ENCODE results near the gene TAS2R14. TPM values are rescaled to one million over a fixed set of nuclear protein-coding genes. Genes with fewer than 3 reads are reported as not detected.

The TAS2R14 gene
- total and polyA plus RNA-seq, 10 donors, result 1.6 to 10.3 (median 4.2) TPM

GRCh38 chr12:10919809-10920208, 19.3 kb downstream of the TAS2R14 start:
- no peak for DNase-seq
- Histone ChIP-seq H3K4me1 (no peaks in the 10 kb centered on the region), H3K27me3 (replicated peaks in 1 of 7) (no peaks in the 10 kb centered on the region), H3K36me3 (no peaks in the 10 kb centered on the region), H3K9me3 (no peaks in the 10 kb centered on the region), H3K27ac (no peak overlapping the region), H3K4me3 (no peak overlapping the region)
- intact Hi-C loops (cut with DNase I; ENCODE audit: low total_unique reads), result no loop called here
- WGBS, 5 donors, result 91 to 100% (median 97%) methylated on average over 1 of the region's 1 CpG
- no peak for TF ChIP-seq POLR2AphosphoS5 (IDR thresholded peaks at IDR 0.05)
- TF ChIP-seq CTCF (IDR thresholded peaks at IDR 0.05 in 8 of 11, conservative IDR thresholded peaks at IDR 0.05 in 3 of 11), result no peak
- TF ChIP-seq POLR2A (IDR thresholded peaks at IDR 0.05), result no peak

GRCh38 chr12:10910380-10910779, 28.7 kb downstream of the TAS2R14 start:
- TF ChIP-seq POLR2A (IDR thresholded peaks at IDR 0.05), result no peak
- no peak for TF ChIP-seq CTCF (IDR thresholded peaks at IDR 0.05 in 8 of 11, conservative IDR thresholded peaks at IDR 0.05 in 3 of 11)
- no peak for TF ChIP-seq POLR2AphosphoS5 (IDR thresholded peaks at IDR 0.05)
- H3K27me3 ChIP-seq (replicated peaks in 1 of 7), result no peaks in the 10 kb centered on the region

GRCh38 chr12:10909462-10909861, 29.6 kb downstream of the TAS2R14 start, which contains the start of gene TAS2R13:
TSS of gene TAS2R13 (minus strand) at chr12:10909562. CDS start at chr12:10909298, 264 bp downstream.
- no peaks in the 10 kb centered on the region for H3K4me1 ChIP-seq

More at GRCh38 chr12:10910380-10910779, 28.7 kb downstream of the TAS2R14 start:
- Histone ChIP-seq H3K9me3 (peaks cover 0 to 17% (median 13%) of the 10 kb centered on the region in 8 donors), H3K36me3 (peaks cover 0 to 5% (median 0%) of the 10 kb centered on the region in 6 donors), H3K27ac (no peak overlapping the region), H3K4me1 (no peaks in the 10 kb centered on the region), H3K4me3 (no peak overlapping the region)
- WGBS, 5 donors, result 72 to 88% (median 83%) methylated on average over 8 of the region's 8 CpGs
- intact Hi-C loops (cut with DNase I; ENCODE audit: low total_unique reads), result no loop called here
- no peak for DNase-seq

GRCh38 chr12:10904686-10905085, 34.4 kb downstream of the TAS2R14 start:
- H3K27ac ChIP-seq, result no peak overlapping the region
- no peak for DNase-seq
- no peak for TF ChIP-seq CTCF (IDR thresholded peaks at IDR 0.05 in 8 of 11, conservative IDR thresholded peaks at IDR 0.05 in 3 of 11)
- no peak for TF ChIP-seq POLR2AphosphoS5 (IDR thresholded peaks at IDR 0.05)
- TF ChIP-seq POLR2A (IDR thresholded peaks at IDR 0.05), result no peak
- H3K4me3 ChIP-seq, result no peak overlapping the region
- intact Hi-C loops (cut with DNase I; ENCODE audit: low total_unique reads), result no loop called here
- H3K36me3 ChIP-seq, result peaks cover 0 to 14% (median 0%) of the 10 kb centered on the region in 6 donors
- H3K4me1 ChIP-seq, result no peaks in the 10 kb centered on the region
- no peaks in the 10 kb centered on the region for H3K27me3 ChIP-seq (replicated peaks in 1 of 7)
- H3K9me3 ChIP-seq, result peaks cover 0 to 57% (median 51%) of the 10 kb centered on the region in 8 donors
- WGBS, 5 donors, result 70 to 95% (median 91%) methylated on average over 4 of the region's 4 CpGs

More at GRCh38 chr12:10909462-10909861, 29.6 kb downstream of the TAS2R14 start, which contains the start of gene TAS2R13:
- Histone ChIP-seq H3K27ac (no peak within 1 kb of the TSS), H3K27me3 (replicated peaks in 1 of 7) (no peaks in the 10 kb centered on the region), H3K36me3 (peaks cover 0 to 7% (median 0%) of the 10 kb centered on the region in 6 donors), H3K9me3 (peaks cover 0 to 26% (median 22%) of the 10 kb centered on the region in 8 donors), H3K4me3 (no peak within 1 kb of the TSS)
- 93 to 97% (median 94%) methylated on average over 1 of the region's 1 CpG for WGBS, 5 donors
- DNase-seq, result no peak
- no peak for TF ChIP-seq POLR2A (IDR thresholded peaks at IDR 0.05)
- TF ChIP-seq CTCF (IDR thresholded peaks at IDR 0.05 in 8 of 11, conservative IDR thresholded peaks at IDR 0.05 in 3 of 11), result no peak
- no peak for TF ChIP-seq POLR2AphosphoS5 (IDR thresholded peaks at IDR 0.05)
- intact Hi-C loops (cut with DNase I; ENCODE audit: low total_unique reads), result no loop called here
